ENCODE data around the gene MVP. TPM values are rescaled to one million over a fixed set of nuclear protein-coding genes. Genes with fewer than 3 reads are reported as not detected.

The MVP gene
- total RNA-seq, 1 donor from 2014 or later: 111 TPM

DNA sequence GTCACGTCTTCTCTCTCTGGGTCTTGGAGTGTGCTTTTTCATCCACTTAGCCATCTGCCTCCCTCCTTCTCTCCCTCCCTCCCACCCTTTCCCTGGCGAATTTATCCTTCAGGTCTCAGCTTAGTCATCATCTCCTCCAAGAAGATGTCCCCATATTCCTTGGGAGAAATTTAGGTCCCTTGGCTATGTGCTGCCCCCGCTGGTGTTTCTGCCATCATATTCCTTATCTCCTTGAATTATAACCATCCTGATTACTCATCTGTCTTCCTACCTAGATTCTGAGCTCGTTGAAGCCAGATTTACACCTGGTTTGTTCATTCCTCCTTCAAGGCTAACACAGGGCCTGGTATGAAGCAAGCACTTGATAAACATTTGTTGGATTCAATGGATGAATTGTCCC is 74.1 kb downstream of the MVP start:
- Histone ChIP-seq H3K4me3 (no peak overlapping the region), H3K36me3 (no peaks in the 10 kb centered on the region), H3K27me3 (peaks cover 3% of the 10 kb centered on the region), H3K27ac (no peak overlapping the region), H3K4me1 (peaks cover 4% of the 10 kb centered on the region), H3K9me3 (no peaks in the 10 kb centered on the region)
- intact Hi-C loops (cut with DNase I): no loop called here
- no peak for DNase-seq (ENCODE audit: extremely low spot score in 2 of 2)
- no peak for TF ChIP-seq POLR2A (IDR thresholded peaks at IDR 0.05)
- TF ChIP-seq, protein P1, sequence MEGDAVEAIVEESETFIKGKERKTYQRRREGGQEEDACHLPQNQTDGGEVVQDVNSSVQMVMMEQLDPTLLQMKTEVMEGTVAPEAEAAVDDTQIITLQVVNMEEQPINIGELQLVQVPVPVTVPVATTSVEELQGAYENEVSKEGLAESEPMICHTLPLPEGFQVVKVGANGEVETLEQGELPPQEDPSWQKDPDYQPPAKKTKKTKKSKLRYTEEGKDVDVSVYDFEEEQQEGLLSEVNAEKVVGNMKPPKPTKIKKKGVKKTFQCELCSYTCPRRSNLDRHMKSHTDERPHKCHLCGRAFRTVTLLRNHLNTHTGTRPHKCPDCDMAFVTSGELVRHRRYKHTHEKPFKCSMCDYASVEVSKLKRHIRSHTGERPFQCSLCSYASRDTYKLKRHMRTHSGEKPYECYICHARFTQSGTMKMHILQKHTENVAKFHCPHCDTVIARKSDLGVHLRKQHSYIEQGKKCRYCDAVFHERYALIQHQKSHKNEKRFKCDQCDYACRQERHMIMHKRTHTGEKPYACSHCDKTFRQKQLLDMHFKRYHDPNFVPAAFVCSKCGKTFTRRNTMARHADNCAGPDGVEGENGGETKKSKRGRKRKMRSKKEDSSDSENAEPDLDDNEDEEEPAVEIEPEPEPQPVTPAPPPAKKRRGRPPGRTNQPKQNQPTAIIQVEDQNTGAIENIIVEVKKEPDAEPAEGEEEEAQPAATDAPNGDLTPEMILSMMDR (IDR thresholded peaks at IDR 0.05): no peak

DNA sequence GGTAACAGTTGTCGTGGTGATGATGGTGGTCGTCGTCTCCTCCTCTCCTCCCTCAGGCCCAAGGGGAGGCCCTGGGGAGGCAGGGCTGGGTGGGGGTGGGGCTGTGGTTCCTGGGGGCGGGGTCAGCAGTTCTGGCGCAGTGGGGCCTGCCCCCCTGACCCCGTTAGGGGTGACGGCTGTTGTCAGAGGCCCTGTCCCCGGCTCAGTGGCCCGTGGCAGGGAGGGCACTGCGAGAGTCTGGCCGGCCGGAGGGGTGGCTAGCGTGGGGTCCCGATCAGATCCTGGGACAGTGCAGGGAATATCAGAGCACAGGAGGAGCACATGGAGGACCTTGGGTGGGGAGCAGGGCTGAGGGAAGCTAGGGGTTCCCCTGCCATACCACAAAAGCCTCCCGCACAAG is 76.6 kb downstream of the MVP start:
- no peak overlapping the region for H3K27ac ChIP-seq
- H3K36me3 ChIP-seq: no peaks in the 10 kb centered on the region
- no peak for DNase-seq (ENCODE audit: extremely low spot score in 2 of 2)
- H3K4me1 ChIP-seq: peaks cover 22% of the 10 kb centered on the region
- H3K9me3 ChIP-seq: no peaks in the 10 kb centered on the region
- intact Hi-C loops (cut with DNase I): no loop called here
- peaks cover 3% of the 10 kb centered on the region for H3K27me3 ChIP-seq
- TF ChIP-seq POLR2A (IDR thresholded peaks at IDR 0.05): no peak
- TF ChIP-seq POLR2AphosphoS5 (IDR thresholded peaks at IDR 0.05; ENCODE audit: insufficient read depth in 1 of 2, low read depth in 1 of 2): no peak
- TF ChIP-seq, protein P1 (IDR thresholded peaks at IDR 0.05): no peak
- no peak overlapping the region for H3K4me3 ChIP-seq

DNA sequence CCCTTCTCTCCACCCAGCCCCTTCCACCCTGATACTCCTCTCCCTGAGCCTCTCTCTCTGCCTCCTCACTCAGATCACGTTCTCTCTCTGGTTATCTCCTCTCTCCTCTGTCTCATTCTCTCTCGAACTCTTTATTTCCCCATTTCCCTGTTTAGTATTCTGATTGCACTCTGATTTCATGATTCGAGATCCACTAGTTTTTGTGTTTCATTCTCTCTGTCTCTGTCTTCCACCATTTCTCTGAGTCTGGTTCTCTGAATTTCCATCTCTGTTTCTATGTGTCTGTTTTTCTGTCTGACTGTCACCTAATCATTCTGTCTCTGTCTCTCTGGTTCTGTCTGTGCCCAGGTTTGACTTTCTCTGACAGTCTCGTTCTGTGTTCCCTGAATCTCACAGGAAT is 77.1 kb downstream of the MVP start:
- DNase-seq (ENCODE audit: extremely low spot score in 2 of 2): no peak
- intact Hi-C loops (cut with DNase I): no loop called here
- TF ChIP-seq POLR2A (IDR thresholded peaks at IDR 0.05) (no peak), POLR2AphosphoS5 (IDR thresholded peaks at IDR 0.05; ENCODE audit: insufficient read depth in 1 of 2, low read depth in 1 of 2) (no peak)
- TF ChIP-seq, protein P1 (IDR thresholded peaks at IDR 0.05): no peak
- Histone ChIP-seq H3K4me1 (peaks cover 22% of the 10 kb centered on the region), H3K27me3 (peaks cover 3% of the 10 kb centered on the region), H3K27ac (no peak overlapping the region), H3K36me3 (no peaks in the 10 kb centered on the region), H3K9me3 (no peaks in the 10 kb centered on the region), H3K4me3 (no peak overlapping the region)

Small RNAs within 50 kb of the gene (small RNA-seq; reads per million reads assigned to genes)
- not detected for gene AC009133.6
- not detected for gene AC120114.4

Other genes starting within 250 kb of the MVP start
- gene SPN, start 157.2 kb upstream of the MVP start, total RNA-seq: 7.4 TPM
- gene QPRT, start 141.3 kb upstream of the MVP start, total RNA-seq: 13.8 TPM
- gene C16orf54, start 74.5 kb upstream of the MVP start, total RNA-seq: 3.2 TPM
- gene ZG16, start 42.2 kb upstream of the MVP start, total RNA-seq: not detected
- 18.9 TPM for gene KIF22, start 29.7 kb upstream of the MVP start, total RNA-seq
- gene MAZ, start 13.9 kb upstream of the MVP start, total RNA-seq: 87.7 TPM
- gene PRRT2, start 8.3 kb upstream of the MVP start, total RNA-seq: 20.4 TPM
- 23.6 TPM for gene PAGR1, start 4.3 kb upstream of the MVP start, total RNA-seq
- gene CDIPT, start 42.8 kb downstream of the MVP start, total RNA-seq: 89.4 TPM
- gene SEZ6L2, start 79.1 kb downstream of the MVP start, total RNA-seq: 15.7 TPM
- not detected for gene ASPHD1, start 80.0 kb downstream of the MVP start, total RNA-seq
- gene KCTD13, start 105.8 kb downstream of the MVP start, total RNA-seq: 20.4 TPM
- gene TMEM219, start 141.6 kb downstream of the MVP start, total RNA-seq: 85.7 TPM
- 33.1 TPM for gene TAOK2, start 153.4 kb downstream of the MVP start, total RNA-seq
- gene HIRIP3, start 175.2 kb downstream of the MVP start, total RNA-seq: 7.1 TPM
- gene INO80E, start 175.8 kb downstream of the MVP start, total RNA-seq: 32.7 TPM
- gene DOC2A, start 190.6 kb downstream of the MVP start, total RNA-seq: 2.2 TPM
- gene C16orf92, start 202.7 kb downstream of the MVP start, total RNA-seq: not detected
- gene TLCD3B, start 210.8 kb downstream of the MVP start, total RNA-seq: 0.98 TPM
- gene ALDOA, start 245.3 kb downstream of the MVP start, total RNA-seq: 810 TPM